SH-SY5Y (cell line): ENCODE measurements around the gene DARS2.

Source experiments
- GATA2 ChIP-seq: IDR thresholded peaks from 2 replicates; pipeline ENCODE4 v1.6.1; 2011; ENCODE audit warnings: mild to moderate bottlenecking, low read depth, low read length
- GATA3 ChIP-seq: IDR thresholded peaks from 2 replicates; pipeline ENCODE4 v1.6.1; 2011; ENCODE audit warnings: low read depth, mild to moderate bottlenecking, low read length, moderate library complexity

Gene DARS2, protein sequence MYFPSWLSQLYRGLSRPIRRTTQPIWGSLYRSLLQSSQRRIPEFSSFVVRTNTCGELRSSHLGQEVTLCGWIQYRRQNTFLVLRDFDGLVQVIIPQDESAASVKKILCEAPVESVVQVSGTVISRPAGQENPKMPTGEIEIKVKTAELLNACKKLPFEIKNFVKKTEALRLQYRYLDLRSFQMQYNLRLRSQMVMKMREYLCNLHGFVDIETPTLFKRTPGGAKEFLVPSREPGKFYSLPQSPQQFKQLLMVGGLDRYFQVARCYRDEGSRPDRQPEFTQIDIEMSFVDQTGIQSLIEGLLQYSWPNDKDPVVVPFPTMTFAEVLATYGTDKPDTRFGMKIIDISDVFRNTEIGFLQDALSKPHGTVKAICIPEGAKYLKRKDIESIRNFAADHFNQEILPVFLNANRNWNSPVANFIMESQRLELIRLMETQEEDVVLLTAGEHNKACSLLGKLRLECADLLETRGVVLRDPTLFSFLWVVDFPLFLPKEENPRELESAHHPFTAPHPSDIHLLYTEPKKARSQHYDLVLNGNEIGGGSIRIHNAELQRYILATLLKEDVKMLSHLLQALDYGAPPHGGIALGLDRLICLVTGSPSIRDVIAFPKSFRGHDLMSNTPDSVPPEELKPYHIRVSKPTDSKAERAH

DNA sequence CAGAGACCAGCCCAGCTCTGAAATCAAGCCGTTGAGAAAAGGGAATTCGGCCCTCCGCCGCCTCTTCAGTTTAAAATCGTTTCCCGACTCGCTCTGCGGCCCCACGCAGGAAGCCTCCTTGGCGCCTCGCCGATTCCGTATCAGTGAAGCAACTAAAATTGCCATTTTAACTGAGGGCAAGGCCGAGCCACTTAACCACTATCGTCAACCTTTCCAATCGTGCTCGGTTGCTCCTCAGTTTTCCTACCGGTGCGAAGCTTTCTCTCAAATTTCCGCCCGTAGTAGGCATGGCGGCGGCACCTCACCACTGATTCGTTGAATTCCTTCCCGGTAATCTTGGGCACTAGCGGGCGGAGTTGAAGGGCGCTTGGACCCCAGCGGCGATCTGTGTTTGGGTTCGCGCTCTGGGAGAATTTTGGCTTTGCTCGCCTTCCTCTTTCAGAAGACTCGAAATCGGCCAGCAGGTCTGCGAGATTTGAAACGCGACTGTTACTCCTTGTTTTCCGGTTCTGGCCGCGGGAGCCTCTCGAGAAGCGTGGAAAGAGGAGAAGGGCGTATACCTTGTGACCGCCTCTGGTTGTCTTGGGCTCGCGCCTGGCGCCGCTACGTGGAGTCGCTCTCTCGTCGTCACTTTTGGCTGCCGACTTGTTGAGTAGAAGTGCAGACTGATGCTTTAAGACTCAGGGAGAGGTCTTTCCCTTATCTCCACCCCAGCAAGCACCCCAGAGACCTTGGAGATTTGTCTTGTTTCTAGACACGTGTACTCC, at the start of gene DARS2, which contains the start of gene CENPL:
Gene DARS2, plus strand, starts transcription at position 359 of the 767 bp plus-strand sequence. CDS start 557 bp downstream, outside the sequence.
Gene CENPL, minus strand, starts transcription at position 569 of the 767 bp plus-strand sequence. CDS start 13,584 bp downstream, outside the sequence.
- TF ChIP-seq GATA2 (peak; percentile 72), GATA3 (no peak)

DNA sequence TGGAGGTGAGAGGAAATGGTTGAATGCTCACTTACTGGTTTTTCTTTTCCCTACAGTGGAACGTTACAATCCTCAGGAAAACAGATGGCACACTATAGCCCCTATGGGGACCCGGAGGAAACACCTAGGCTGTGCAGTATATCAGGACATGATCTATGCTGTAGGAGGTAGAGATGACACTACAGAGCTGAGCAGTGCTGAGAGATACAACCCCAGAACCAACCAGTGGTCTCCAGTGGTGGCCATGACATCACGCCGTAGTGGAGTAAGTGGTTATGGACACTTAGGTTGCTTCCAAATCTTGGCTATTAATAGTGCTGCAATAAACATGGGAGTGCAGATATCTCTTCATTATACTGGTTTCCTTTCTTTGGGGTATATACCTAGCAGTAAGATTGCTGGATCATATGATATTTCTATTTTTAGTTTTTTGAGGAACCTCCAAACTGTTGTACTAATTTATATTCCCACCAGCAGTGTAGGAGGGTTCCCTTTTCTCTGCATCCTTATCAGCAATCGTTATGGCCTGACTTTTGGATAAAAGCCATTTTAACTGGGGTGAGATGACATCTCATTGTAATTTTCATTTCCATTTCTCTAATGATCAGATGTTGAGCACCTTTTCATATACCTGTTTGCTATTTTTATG, 48.8 kb upstream of the DARS2 start:
- TF ChIP-seq GATA2 = no peak
- no peak for TF ChIP-seq GATA3

DNA sequence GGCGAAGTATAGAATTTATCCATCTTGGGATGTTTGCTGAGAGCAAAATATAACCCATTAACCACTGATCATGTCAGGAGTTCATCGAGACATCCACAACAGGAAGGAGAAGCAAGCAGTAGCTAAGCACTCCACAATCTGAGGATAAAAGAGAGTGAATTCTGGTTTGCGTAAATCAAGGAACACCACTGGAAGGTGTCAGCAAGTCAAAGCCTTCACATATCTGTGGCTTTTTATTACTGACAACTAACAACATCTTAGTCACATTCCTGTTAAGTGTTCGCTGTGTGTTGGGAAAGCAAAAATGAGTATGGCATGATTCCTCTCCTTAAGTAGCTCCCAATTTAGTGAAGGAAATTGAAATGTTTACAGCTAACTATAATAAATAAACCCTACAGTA, 44.5 kb upstream of the DARS2 start:
- TF ChIP-seq GATA2 (no peak), GATA3 (no peak)

DNA sequence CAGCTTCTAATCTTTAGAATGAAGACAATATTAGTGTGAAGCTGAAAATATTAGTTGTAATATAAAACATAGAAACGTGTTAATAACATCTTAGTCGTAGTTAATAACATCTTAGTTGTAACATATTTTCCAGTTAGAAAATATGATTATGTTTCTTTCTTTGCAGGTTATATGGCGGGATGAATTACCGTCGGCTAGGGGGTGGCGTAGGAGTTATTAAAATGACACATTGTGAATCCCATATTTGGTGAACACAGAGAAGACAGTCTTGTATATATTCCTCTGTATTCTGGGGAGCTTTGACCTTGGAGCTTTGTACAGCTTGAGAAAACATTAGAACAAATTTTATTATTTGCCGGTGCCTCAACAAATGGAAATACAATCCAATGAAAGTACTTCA, 39.5 kb upstream of the DARS2 start:
- TF ChIP-seq GATA3 = no peak

DNA sequence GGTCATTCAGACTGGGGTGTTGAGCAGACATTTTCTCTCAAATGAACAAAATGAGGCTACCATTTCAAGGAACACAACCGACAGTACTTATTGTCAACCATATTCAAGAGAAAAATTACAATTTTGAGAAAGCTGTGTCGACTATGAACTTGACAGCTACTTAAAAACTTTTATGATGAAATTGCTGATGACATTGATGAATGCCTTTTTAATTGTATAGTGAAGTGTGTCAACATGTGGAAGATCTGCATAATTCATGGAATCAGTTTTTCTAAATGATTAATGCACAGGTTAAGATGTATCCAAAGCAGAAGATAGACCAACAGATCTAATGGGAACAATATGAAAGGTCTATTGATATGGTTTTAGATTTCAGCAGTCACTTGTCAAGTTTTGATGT, 34.6 kb upstream of the DARS2 start:
- no peak for TF ChIP-seq GATA2
- TF ChIP-seq GATA3 = no peak

DNA sequence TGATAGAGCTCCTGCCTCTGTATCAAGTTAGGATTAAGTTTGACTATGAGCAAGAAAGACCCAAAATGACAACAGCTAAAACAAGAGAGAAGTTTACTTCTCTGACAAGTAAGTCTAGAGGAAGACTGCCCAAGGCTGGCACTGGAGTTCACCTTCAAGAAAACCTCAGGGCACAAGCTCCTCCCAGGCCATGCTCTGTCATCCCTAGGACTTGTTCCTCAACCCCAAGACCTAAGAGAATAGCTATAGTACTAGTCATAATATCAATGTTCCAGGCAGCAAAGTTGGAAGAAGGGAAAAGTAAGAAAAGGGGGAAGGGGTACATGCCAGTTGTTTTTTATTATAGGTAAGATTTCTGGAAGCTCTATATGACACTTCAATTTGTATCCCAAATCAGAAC, 26.4 kb upstream of the DARS2 start:
- no peak for TF ChIP-seq GATA2
- TF ChIP-seq GATA3 = no peak

DNA sequence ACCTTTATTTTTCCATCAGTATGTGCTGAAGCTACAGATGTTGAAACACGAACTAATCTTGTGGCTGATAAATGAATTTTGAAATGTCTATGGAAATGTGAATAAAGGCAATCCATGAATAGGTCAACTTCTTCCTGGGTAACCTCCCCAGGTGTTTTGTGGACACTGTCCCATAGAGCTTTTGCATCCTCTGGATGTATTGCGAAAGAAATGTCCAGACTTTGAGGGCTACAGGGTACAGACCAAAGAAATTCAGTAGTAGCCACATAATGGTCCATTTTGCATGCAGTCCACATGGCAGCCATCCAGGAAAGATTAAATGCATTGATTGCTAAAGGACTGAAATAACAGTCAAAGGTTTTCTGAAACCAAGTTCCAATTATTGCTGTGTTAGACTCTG, 21.5 kb upstream of the DARS2 start:
- TF ChIP-seq GATA2 (no peak), GATA3 (no peak)

DNA sequence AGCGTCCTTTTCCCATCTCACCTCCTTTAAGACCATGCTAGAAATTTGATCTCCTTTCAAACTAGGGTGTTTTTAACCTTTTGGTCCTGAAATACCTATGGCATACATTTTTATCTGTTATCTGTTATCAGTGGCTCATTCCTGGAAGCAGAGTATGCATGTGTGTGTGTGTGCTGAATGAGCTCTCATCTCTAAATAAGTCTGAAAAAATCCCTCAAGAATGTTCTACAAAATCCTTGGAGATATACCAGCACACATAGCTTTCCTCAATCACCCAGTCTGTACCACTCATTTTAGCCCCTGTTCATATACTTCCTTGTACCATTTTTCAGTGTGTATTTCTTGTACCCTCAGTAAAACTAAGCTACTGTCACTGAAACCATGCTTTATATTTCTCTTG, 6.0 kb upstream of the DARS2 start:
- TF ChIP-seq GATA3 = no peak
- no peak for TF ChIP-seq GATA2

DNA sequence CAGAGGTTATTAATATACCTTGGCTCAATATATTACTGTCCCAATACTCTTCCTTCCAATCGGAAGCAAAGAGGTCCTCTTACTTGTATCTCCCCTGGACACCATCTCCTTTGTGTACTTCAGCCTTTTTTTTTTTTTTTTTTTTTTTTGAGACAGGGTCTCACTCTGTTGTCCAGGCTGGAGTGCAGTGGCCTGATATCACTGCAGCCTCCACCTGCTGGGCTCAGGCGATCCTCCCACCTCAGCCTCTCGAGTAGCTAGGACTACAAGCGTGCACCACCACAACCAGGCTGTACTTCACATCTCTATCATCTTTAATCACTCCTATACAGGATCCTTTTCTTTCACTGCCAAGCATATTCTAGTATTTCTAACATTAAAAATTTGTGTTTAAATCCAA, 2.8 kb upstream of the DARS2 start:
- TF ChIP-seq GATA3 = no peak
- no peak for TF ChIP-seq GATA2

DNA sequence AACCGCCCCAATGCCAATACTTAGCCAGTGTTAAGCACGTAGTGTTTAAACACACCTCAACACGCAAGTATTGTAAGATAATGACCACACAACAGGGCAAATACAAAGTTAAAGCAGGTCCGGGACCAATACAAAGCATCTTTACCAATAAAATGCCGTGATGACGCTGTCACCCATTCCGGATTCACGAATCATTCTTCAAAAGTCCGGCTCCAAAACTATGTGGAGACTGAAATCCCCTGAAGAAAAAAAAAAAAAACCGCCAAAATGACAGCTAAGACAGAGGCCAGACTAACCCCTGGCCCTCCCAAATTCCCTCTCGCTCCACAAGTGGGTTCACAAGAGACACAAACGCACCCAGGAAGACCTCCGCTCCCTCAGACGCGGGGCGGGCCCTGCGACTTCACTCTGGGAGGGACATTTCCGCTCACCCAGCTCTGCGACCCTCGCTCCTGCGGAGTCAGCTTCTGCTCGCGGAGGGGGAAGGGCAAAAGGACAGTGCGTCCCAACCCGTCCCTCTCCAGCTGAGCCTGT, 625 bp upstream of the DARS2 start:
- TF ChIP-seq GATA3 (no peak), GATA2 (no peak)

DNA sequence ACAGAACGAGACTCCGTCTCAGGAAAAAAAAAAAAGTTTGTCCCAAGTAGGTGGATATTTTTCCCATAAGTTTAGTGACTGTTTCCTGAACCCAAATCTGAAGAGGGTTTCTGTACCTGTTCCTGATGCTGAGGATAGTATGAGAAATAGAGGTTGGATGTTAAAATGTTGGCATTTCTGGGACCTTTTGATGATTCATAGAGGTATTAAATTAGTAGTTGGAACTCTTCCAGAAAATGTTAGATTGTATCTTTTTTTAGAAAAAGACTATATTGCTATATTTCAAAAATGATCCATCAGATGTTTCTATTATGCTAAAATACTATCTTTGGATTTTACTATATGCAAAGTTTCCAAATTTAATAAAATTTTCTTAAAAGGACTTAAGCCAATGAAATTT, 3.1 kb downstream of the DARS2 start:
- TF ChIP-seq GATA2 (no peak), GATA3 (no peak)

DNA sequence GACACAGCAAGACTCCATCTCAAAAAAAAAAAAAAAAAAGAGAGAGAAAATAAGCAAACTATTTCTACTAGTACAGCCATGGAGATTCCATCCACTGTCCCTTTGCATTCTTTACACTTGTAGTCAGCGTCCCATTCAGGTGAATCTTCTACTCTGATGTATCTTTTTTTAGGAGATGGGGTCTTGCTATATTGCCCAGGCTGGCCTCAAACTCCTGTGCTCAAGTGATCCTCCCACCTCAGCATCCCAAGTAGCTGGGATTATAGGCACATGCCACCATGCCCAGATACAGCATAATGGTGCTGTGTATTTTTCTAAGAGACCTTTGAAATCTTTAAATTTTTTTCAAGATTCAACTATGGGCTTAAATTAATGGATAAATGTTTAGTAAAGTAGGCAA, 8.3 kb downstream of the DARS2 start:
- TF ChIP-seq GATA3 (no peak), GATA2 (no peak)

DNA sequence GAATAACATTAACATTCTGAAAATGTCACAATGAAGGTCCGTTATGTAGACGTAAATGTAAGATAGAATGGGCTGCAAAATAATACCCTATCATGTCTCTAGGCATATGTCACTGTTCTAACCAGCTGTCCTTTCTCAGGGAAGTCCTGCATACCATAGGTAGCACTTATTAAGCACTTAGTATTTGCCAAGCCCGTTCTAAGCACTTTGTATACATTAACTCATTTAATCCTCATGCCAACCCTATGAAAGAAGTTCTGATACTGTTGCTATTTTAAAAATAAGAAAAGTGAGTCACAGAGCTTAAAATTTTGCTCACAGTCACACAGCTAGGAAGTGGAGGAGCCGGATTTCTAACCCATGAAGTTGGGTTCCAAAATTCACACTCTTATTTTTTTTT, 27.6 kb downstream of the DARS2 start:
- TF ChIP-seq GATA3 (no peak), GATA2 (no peak)

DNA sequence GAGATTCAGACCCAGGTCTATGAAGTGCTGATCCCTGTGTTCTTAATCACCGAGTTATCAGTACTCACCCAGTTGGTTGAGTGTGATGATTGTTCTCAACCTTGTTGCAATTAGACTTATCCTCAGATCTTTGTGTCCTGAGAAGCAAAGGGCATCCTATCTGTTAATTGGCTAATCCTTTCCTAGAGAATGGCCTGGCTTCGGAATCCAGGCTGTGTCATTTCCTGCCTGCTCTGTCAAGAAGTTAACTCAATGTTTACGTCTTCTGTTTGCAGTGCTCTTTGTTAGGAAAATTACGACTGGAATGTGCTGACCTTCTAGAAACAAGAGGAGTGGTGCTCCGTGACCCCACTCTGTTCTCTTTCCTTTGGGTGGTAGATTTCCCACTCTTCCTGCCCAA, 28.6 kb downstream of the DARS2 start:
- no peak for TF ChIP-seq GATA3
- no peak for TF ChIP-seq GATA2
